Measurements from ENCODE around the gene ZNF326. TPM values are rescaled to one million over a fixed set of nuclear protein-coding genes. Genes with fewer than 3 reads are reported as not detected.

ZNF326 gene, protein sequence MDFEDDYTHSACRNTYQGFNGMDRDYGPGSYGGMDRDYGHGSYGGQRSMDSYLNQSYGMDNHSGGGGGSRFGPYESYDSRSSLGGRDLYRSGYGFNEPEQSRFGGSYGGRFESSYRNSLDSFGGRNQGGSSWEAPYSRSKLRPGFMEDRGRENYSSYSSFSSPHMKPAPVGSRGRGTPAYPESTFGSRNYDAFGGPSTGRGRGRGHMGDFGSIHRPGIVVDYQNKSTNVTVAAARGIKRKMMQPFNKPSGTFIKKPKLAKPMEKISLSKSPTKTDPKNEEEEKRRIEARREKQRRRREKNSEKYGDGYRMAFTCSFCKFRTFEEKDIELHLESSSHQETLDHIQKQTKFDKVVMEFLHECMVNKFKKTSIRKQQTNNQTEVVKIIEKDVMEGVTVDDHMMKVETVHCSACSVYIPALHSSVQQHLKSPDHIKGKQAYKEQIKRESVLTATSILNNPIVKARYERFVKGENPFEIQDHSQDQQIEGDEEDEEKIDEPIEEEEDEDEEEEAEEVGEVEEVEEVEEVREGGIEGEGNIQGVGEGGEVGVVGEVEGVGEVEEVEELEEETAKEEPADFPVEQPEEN
- total RNA-seq (ENCODE audit: insufficient read depth, low replicate concordance) = 16.4 TPM

DNA sequence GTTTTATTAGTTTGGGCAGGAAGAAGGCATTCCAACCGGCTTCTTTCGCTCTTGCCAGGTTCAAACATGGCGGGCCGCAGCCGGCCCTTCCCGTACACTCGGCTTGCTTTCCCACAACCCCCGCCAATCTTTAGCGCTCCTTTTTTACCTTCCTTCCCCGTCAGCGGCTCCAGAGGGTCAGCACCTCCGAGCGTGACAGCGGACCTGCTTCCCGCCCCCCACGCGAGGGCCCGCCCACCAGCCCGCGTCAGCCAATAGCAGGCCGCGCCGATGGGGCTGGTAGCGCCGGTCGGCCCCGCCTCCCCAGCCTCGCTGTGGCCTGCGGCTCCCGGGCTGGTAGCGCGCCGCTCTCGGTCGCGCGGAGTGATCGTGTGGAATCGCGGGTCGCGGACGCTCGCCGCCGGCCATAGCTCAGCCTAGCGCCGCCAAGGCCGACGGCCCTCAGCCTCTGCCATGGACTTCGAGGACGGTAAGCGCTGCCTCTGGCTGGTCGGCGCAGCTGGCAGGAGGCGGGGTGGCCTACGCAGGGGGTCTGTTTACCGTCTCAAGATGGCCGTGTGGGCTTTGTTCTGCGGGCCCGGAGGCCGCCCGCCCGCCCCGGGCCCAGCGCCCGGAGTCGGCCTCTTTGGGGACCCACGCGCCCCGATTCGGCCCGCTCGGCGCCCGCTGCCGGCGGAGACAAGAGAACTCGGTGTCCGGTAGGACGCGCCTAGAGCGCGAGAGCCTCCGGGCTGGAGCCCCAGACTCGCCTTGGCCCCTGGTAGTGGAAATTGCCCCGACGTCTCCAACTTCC, at the start of gene ZNF326:
Gene ZNF326 (plus strand): TSS at position 306 of the 793 bp plus-strand sequence. CDS start 148 bp downstream, at position 454.
- DNase-seq (ENCODE audit: low spot score) = peak; percentile 97

DNA sequence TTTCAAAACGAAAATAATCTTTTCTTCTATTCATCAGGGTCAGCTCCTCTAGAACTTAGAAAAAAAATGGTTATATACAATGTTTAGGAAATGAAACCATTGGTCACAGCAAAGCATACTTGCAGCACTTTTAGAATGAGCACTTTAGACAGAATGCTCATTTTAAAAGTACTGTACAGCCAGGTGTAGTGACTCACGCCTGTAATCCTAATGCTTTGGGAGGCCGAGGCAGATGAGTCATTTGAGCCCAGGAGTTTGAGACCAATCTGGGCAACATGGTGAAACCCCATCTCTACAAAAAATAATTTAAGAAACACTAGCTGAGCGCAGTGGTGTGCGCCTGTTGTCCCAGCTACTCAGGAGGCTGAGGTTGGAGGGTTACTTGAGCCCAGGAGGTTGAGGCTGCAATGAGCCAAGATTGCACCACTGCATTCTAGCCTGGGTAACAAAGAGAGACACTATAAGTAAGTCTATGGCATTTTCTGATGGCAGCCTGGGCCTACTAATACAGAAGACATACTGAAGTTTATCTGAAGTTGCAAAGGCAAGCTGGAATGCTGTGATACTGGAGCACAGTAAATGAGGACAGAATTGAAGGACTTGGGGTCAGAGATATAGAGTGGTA, 48.9 kb upstream of the ZNF326 start:
- no peak for DNase-seq (ENCODE audit: low spot score)

DNA sequence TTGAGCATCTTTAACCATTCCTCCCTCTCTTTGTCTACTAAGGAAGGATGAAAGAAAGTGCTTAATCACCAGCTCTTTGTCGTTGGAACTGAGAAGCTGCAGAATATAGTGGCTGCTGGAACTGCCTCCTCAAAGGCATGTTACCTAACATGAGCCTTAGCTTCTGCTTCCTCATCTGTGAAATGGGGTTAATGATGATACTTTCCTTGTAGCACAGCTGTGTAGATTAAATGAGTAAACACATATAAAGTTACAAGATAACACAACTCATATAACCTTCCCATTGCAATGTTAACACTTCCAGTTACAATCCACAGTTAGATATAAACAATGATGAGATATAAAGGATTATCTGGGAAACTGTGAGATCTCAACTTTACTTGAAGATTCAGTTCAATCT, 48.4 kb upstream of the ZNF326 start:
- DNase-seq (ENCODE audit: low spot score) = no peak

DNA sequence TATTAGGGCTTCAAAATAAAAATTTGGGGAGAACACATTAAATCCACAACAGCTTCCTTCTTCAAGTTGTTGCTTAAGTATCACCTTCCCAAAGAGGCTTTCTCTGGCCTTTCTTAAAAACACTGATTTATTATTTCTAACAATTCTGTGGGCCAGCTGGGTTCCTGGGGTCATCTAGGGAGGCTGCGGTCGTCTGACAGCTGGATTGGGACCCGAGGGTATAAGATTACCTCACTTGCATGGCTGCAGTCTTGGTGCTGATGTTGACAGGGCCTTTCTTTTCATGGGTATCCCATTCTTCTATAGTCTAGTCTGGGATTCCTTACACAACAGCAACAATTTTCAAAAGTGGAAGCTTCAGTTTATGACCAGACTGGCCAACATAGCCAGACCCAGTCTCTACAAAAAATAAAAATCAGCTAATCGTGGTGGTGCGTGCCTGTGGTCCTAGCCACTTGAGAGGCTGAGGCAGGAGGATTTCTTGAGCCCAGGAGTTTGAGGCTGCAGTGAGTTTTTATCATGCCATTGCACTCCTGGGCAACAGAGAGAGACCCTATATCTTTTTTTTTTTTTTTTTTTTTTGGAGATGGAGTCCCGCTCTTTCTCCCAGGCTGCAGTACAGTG, 46.1 kb upstream of the ZNF326 start:
- no peak for DNase-seq (ENCODE audit: low spot score)

DNA sequence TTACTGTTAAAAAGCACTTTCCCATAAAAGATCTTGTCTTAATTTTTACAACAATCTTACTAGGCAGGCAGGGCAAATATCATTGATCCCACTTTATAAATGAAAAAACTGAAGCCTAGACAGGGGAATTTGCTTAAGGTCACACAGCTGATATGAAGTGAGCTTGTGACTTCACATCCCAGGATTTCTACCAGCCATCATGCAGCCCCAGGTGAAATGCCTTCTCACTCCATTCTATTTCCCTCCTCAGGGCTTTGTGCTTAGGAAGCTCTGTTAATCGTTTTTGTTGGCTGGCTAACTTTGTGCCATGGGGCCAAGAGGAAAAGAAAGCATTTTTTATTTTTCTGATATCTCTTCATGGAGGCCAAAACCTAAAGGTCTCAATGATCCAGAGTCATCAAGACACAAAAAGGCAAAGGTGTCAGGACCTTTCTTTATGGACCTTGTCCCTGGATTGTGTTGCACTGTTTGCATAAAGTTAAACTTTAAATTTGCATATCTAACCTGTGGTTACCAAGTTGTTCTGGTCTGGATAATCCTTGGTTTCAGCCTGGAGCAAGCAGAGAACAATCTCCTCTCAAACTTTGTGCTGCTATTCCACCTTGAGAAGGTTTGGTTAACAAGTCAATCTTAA, 44.8 kb upstream of the ZNF326 start:
- DNase-seq (ENCODE audit: low spot score) = no peak

DNA sequence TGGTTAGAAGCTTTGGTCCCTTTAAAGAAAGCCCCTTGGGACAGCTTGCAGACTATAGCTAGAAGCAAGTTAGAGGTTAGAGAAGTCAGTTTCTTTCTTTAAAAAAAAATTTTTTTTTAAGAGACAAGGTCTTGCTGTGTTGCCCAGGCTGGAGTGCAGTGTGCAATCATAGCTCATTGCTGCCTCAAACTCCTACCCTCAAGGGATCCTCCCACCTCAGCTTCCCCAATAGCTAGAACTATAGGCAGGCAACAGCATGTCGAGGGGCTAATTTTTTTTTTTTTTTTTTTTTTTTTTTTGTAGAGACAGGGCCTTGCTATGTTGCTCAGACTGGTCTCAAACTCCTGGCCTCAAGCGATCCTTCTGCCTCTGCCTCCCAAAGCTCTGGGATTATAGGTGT, 44.2 kb upstream of the ZNF326 start:
- no peak for DNase-seq (ENCODE audit: low spot score)

DNA sequence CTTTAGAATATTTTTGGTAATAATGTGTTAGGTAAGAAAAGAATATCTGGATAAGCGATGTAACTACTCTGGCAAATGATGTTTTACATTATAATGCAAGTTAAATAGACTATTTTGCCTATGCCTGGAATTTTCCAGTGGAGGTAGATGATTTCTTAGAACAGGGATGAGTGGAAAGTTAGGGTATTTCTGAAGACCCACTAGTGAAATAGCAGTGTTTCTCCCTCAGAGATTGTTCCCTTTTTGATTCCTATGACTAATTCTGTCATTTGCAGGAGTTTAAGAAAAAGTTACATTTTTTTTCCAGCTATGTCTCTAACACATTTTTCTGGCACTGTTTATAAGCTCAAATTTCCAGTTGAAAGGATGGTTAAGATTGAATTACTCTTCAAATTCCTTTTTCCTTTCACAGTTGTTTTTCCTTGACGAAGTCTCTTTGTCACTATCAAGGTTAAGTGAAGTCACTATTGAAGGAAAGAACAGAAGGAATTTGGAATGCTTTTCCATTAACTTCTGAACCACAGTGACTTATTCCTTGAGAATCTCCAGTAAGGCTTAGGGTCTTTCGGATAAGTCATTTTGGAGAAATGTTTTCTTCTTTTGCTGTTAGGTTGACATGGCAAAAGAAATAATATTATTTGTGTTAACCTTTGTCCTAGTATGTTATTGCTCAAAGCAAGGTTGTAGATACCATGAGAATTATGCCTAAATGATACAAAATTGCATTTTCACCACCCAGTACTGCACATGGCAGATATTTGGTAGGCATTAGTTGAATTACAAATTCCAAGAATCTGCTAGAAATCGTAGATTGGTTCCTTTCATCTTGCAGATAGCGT, 42.9 kb upstream of the ZNF326 start:
- no peak for DNase-seq (ENCODE audit: low spot score)

DNA sequence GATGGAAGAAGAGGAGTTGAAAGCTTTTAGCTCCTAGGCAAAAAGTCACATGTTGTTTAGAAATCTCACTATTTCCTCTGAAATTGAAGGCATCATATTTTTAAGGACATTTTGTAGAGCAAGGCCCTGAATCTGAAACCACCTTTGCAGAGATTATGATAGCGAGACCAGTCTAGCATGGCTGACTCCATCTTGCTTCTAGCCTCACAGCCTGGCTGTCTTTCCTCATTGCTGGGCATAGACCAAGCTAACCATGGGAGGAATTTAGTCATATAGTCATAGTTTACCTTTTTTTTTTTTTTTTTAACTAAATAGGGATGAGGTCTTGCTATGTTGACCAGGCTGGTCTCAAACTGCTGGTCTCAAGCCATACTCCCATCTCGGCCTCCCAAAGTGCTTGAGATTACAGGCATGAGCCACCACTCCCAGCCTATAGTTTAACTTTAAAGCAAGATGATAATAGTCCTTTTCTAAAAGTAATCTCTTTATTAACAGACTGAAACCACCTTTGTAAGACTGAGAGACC, 42.2 kb upstream of the ZNF326 start:
- DNase-seq (ENCODE audit: low spot score) = no peak

DNA sequence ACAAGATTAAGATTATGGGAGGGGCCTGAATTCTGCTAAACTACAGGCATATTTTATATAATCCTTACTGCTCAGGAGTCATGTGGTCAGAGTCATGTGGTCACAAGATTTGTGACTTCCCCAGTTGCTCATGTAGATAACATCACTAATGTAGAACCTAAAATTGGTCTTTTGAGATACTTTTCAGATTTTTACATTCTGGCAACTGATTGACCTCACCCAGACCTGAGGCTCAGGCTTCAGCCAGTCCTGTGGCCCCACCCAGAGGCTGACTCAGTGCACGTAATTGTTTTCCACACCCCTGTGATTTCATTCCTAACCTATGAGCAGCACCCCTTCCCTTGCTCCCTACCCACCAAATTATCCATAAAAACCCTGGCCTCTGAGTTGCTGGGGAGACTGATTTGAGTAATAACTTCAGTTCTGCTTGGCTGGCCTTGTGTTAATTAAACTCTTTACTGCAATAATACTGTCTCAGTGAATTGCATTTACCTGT, 41.7 kb upstream of the ZNF326 start:
- DNase-seq (ENCODE audit: low spot score) = peak; percentile 31

DNA sequence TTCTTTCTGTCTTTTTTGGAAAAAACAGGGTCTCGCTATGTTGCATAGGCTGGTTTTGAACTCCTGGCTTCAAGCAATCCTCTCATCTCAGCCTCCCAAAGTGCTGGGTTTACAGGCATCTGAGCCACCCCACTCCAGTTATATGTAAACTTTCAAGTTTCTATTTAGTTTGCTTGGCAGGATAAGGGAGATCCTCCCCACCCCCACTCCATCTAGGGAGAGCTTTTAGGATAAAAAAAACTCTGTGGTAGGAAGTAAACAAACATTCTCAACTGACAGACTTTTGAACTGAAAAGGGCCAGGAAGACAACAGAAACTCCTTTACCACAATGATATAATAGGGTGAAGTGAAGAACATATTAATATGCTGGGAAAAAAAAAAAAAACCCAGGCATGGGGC, 41.0 kb upstream of the ZNF326 start:
- DNase-seq (ENCODE audit: low spot score) = no peak

DNA sequence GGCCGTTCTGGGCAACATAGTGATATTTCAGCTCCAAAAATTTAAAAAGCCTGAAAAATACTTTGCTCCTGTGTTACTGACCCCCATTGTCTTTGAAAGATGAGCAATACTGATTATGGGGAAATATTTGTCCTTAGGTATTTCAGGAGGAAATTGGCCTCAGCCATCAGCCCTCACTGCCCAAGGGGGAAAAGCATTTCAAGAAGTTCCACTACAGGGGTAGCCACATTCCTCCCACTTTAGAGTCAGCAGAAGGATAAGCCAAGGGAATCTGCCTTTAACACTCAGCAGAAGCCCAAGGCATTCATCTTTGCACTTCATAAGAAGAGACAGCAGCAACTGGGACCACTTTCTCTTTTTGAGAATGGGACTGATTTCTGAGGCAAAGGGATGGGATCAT, 40.5 kb upstream of the ZNF326 start:
- no peak for DNase-seq (ENCODE audit: low spot score)

DNA sequence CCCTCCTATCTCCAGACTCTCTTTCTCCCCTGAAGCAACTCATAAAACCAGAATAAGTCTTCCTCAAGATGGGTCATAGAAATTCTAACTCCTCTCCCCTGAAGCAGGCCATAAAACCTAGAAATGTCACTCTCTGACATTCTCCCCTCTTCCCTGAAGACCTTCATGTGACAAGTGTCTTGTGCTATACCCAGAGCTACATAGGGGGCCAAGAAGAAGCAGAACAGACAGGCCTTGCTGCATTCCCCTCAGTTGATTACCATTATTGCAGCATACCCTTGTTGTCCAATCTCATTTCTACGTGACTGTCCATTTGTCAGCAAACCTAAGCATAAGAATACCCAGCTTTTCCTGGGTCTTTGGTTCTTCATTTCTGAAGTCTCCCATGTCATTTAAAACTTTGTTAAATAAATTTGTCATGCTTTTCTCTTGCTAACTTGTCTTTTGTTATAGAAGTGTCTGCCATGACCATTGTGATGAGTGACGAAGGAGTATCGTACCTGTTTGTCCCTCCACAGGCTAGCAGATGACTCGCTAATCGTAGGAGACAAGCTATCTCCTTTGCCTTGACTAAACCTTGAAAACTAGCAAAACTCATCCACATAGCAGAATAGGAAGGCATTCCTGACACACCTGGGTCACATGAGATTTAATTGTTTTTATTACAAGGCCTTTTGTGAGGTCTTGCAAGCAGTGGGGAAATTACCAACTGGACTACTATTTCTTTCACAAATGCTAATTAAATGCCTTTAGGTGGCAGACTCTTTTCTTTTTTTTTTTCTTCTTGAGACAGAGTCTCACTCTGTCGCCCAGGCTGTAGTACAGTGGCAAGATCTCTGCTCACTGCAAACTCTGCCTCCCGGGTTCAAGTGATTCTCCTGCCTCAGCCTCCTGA, 39.4 kb upstream of the ZNF326 start:
- DNase-seq (ENCODE audit: low spot score) = no peak

DNA sequence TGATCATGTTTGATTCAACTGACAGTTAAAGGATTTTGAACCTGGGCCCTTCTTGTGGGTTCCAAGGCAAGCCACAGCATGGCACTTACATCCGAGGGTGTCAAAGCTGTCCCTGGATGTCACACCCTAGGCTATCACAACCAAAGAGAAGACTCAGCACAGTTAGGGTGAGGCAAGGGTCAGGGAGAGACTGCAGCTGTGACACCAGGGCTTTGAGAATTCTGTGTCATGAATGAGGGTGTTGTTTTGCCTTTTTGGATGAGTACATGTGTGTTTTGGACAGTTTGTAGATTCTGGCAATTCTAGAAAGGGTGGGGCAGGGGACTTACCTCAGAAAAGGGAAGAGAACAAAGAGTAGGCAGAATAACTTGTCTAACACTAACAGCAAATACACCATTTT, 37.8 kb upstream of the ZNF326 start:
- no peak for DNase-seq (ENCODE audit: low spot score)

DNA sequence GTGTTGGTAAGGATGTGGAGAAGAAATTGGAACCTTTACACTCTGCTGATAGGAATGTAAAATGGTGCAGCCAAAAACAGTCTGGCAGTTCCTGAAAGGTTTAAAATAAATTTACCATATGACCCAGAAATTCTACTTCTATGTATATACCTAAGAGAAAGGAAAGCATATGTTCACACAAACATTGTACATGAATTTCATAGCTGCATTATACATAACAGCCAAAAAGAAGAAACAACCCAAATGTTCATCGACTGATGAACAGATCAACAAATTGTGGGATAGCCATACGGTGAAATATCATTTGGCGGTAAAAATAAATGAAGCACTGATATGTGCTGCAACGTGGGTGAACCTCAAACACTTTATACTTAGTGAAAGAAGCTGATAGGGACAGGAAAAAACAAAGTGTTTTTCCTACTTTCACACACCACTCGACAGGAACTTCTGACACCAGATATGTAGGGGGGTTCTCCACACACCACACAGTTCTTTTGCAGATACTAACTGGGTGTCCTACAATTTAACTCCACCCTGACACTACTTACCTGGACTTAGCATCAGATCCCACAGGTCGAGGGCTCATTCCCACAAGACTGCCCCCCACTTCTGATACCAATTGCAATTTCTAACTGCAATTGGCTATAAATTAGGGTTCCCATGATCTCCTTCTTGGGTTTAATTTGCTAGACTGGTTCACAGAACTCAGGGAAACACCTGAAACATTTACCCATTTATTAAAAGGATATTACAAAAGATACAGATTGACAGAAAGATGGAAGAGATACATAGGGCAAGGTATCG, 35.9 kb upstream of the ZNF326 start:
- no peak for DNase-seq (ENCODE audit: low spot score)

DNA sequence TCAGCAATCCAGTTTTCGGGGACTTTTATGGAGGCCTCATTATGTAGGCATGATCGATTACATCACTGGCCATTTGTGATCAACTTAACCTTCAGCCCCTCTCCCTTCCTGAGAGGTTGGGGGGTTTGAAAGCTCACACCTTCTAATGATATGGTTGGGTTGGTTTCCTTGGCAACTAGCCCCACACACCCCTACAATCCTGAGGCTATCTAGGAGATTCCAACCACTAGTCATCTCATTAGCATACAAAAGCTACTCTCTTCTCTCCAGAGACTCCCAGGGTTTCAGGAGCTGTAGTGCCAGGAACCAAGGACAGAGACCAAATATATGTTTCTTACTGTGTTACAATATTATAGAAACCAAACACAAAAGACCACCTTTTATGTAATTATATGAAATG, 35.2 kb upstream of the ZNF326 start:
- no peak for DNase-seq (ENCODE audit: low spot score)

DNA sequence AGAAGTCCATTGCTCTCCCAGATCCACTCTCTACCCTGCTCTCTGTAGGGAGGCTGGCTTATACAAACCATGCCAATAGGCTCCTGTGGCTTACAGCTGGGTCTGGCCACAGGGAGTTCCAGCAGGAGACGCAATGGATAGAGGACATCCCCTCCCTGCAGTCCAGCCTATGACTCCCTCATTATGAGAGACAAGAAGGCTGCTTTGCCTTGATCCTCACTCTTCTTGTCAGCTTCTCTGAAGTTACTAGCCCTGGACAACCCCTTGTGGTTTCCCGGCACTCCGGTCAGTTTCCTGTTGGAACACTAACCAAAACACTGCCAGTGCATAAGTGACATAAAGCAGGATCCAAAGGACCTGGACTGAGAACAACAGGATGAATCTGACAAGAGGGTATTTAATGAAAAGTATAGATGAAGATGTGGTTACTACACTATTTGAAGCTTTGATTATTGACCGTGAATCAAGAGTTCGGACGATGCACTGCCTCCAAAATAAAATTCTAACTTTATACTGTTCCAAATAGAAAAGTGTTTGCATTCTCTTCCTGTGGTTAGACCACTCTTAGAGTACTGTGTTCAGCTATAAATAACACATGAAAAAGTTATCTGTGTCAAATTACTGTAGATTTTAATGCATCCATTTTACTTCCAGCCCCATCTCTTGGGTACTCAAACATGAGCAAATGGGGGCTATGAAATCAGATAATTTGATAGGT, 32.7 kb upstream of the ZNF326 start:
- no peak for DNase-seq (ENCODE audit: low spot score)

DNA sequence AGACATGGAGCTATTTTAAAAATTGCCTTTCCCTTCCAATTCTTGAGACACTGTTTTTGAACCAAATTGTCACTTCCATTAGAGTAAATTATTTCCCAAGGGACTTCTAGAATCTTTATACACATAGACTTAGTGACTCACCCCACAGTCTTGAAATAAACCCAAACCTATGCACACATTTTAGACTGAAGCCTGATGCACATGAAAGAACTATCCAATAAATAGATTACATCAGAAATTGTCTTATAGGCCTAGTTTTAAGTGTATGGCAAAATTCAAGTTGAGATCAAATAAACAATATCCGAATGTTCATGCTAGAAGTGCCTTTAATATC, 32.2 kb upstream of the ZNF326 start:
- no peak for DNase-seq (ENCODE audit: low spot score)

Measured in umbilical cord (tissue), 2 donors.